SJCRH30 (cell line): ENCODE data around the gene ADAM12. TPM values are rescaled to one million over a fixed set of nuclear protein-coding genes. Genes with fewer than 3 reads are reported as not detected.
"Not testable (repeated sequence)": the region's sequence is repeated elsewhere in the genome, so short reads cannot be mapped to it uniquely, and the experiment has no call there.

Experiments
- DNase-seq, 2 experiments: peaks; one replicate each; pipeline ENCODE4 v3.0.0-alpha.2; 2015 to 2020
- H3K27ac ChIP-seq: fragments of 250-450 bp; sonication (Bioruptor Pico); 2 replicates; pipeline ENCODE4 v1.5.1; 2020; ENCODE audit warnings: mild to moderate bottlenecking, moderate library complexity
- H3K27me3 ChIP-seq: fragments of 250-450 bp; sonication (Bioruptor Pico); 2 replicates; pipeline ENCODE4 v1.5.1; 2020; ENCODE audit warnings: mild to moderate bottlenecking, moderate library complexity
- H3K36me3 ChIP-seq: fragments of 250-450 bp; sonication (Bioruptor Pico); 2 replicates; pipeline ENCODE4 v1.5.1; 2020; ENCODE audit warnings: mild to moderate bottlenecking, moderate library complexity
- H3K4me1 ChIP-seq: fragments of 250-450 bp; sonication (Bioruptor Pico); 2 replicates; pipeline ENCODE4 v1.5.1; 2020; ENCODE audit warnings: mild to moderate bottlenecking, moderate library complexity
- H3K4me3 ChIP-seq: fragments of 250-450 bp; sonication (Bioruptor Pico); 2 replicates; pipeline ENCODE4 v1.5.1; 2020; ENCODE audit warnings: mild to moderate bottlenecking, moderate library complexity
- H3K9me3 ChIP-seq: fragments of 250-450 bp; sonication (Bioruptor Pico); replicated peaks from 2 replicates; pipeline ENCODE4 v1.5.1; 2020; ENCODE audit warnings: mild to moderate bottlenecking, moderate library complexity
- total RNA-seq: library from RNA; depleted of rRNA; stranded (reverse); fragments of >200 nt; shearing (Covaris generic); gene quantifications from 2 replicates; pipeline ENCODE4 v1.2.3, GENCODE V29; 2014

ADAM12 gene
- total RNA-seq, 1 experiment from 2014 or later, result 0.26 TPM

DNA sequence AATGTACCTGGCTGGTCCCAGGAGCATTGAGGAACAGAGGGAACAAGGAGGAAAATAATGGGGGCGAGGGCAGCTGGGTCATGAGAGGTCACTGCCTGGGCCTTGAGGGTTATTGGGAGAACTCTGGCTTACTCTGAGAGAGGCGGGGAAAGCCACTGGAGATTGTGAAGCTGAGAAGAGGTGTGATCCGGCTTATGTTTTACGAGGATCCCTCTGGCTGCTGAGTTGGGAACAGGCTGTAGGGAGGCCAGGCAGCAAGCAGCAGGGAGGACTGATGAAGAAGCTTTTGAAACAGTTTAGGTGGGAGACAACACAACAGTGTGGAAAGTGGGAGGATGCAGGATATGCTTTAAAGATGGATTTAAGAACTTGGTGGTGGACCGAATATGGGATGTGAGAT, 404.6 kb downstream of the ADAM12 start:
- Histone ChIP-seq H3K4me1 (peaks cover 10% of the 10 kb centered on the region; the same call in 1 of the 2 replicates), H3K9me3 (no peaks in the 10 kb centered on the region), H3K36me3 (no peaks in the 10 kb centered on the region), H3K4me3 (no peak overlapping the region), H3K27me3 (no peaks in the 10 kb centered on the region), H3K27ac (no peak overlapping the region)
- DNase-seq, result no peak

DNA sequence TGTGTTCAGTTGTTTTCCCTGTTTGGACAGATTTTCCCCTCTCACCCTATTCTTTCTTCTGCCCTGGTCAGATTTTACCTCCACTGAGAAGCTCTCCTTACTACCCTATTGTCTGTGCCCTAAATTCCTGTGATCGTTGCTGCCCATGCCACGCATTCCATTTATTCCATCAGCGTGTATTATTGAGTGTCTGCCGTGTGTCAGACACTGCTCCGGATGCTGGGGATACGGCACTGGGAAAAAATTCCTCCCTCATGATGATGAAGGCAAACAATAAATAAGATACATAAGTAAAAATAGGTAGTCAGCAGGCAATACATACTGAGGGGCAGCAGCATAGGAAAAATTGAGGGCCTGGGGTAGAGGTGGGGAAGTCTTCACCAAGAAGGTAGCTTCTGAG, 405.1 kb downstream of the ADAM12 start:
- Histone ChIP-seq H3K27ac (no peak overlapping the region), H3K27me3 (no peaks in the 10 kb centered on the region), H3K36me3 (no peaks in the 10 kb centered on the region), H3K4me3 (no peak overlapping the region), H3K4me1 (peaks cover 10% of the 10 kb centered on the region; the same call in 1 of the 2 replicates), H3K9me3 (no peaks in the 10 kb centered on the region)
- DNase-seq, result no peak

DNA sequence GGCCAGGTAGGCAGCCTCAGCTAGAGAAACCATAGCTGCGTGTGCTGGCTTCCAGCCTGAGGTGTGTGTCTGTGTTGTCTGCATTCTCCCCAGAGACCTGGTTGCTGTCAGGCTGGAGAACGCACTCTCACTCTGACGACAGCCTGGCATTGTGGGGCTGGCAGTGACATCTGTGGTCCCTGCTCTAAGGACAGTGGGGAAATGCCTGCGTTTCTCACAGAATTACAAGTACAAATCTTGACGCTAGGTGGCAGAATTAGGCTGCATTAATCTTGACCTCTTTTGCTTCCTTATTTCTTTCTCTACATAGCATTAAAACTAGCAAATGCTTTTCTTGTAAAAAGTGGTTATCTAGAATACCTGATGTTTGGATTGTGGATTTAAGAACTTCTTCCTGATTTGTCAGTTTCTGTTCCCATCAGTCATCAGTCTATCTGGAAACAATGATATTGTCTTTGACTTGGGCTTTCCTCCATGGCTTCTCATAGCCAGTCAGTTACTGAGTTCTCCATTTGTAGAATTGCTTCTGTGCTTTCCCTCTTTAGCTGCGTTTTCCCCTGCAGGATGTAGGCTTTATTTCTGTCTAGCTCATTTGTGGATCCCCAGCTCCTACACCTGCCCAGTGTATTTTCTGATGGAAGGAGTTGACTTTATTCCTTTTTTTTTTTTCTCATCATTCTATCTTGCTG, 405.9 kb downstream of the ADAM12 start:
- H3K27ac ChIP-seq, result no peak overlapping the region

DNA sequence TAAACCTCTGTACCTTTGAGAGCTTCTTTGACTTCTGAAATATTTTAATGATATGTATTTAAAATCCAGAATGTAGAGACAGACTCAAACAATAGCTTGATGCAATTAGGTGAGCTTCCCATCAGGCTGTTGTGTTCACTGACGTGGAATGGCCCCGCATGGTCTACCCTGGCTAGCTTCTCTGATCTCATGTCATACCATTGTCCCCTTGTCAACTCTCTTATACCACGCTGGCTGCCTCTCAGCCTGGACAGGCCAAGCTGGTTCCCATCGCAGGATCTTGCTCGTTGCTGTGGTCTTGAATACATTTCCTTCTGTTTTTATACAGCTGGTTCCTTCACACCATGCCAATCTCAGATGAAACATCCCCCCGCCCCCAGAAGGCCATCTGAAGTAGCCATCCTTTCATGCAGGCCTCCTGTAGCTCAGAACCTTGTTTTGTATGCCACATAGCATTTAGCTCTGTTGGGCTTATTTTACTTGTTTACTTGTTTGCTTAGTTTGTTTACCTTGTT, 407.7 kb downstream of the ADAM12 start:
- Histone ChIP-seq H3K36me3 (no peaks in the 10 kb centered on the region), H3K9me3 (no peaks in the 10 kb centered on the region), H3K4me1 (peaks cover 10% of the 10 kb centered on the region; the same call in 1 of the 2 replicates), H3K4me3 (no peak overlapping the region), H3K27me3 (no peaks in the 10 kb centered on the region), H3K27ac (no peak overlapping the region)
- DNase-seq, result no peak

More for the DNA sequence above, 405.9 kb downstream of the ADAM12 start:
- peak; percentile 27 to 81 for DNase-seq
- Histone ChIP-seq H3K4me3 (no peak overlapping the region), H3K36me3 (no peaks in the 10 kb centered on the region), H3K9me3 (no peaks in the 10 kb centered on the region), H3K27me3 (no peaks in the 10 kb centered on the region), H3K4me1 (peaks cover 10% of the 10 kb centered on the region; the same call in 1 of the 2 replicates)

DNA sequence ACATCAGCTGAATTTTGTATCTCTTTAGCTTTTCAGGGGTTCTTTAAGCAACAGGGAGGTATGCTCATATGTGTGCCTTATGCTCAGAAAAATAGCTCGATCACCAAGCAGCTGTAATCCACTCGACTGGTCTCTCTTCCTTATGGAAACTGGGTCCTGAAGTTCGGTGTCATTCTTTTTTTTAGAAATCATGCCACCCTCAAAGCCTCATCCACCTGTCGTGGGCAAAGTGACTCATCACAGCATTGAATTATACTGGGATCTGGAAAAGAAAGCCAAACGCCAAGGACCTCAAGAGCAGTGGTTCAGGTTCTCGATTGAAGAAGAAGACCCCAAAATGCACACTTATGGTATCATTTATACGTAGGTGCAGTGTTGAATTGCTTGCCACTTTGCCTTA, 408.3 kb downstream of the ADAM12 start:
- no peak overlapping the region for H3K27ac ChIP-seq
- H3K4me1 ChIP-seq, result peaks cover 10% of the 10 kb centered on the region; the same call in 1 of the 2 replicates
- H3K9me3 ChIP-seq, result peaks cover 3% of the 10 kb centered on the region; the same call in 1 of the 2 replicates

DNA sequence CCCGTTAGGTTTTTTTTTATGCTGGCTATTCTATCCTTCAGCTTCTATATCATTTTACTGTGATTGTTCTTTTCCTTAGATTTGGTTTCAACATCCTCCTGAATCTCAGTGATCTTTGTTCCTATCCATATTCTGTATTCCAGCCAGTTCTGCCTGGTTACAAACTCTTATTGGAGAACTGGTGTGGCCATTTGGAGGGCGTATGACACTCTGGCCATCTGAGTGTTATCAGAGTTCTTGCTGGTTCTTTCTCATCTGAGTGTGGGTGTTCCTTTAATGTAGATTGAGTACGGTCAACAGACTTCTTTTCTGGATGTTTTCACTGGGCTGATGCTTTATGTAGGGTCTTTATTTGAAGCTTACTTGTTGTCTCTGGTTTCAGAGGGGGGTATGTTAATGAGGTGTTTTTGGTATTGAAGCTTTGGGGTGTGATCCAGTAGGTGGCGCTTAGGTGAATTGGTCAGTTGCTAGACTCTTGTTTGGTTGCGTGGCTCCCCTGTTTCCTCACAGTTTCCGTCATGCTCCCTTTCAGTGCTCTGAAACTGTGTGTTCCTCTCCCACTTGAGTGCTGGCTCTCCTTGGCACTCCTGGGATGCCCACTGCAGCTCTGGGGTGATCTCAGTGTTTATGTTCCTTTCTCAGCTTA, 411.2 kb downstream of the ADAM12 start:
- Histone ChIP-seq H3K9me3 (peaks cover 3% of the 10 kb centered on the region; the same call in 1 of the 2 replicates), H3K27ac (no peak overlapping the region), H3K4me3 (no peak overlapping the region), H3K4me1 (peaks cover 2% of the 10 kb centered on the region; the same call in 1 of the 2 replicates), H3K36me3 (no peaks in the 10 kb centered on the region), H3K27me3 (no peaks in the 10 kb centered on the region)
- DNase-seq, result no peak

More for the DNA sequence above, 408.3 kb downstream of the ADAM12 start:
- Histone ChIP-seq H3K27me3 (no peaks in the 10 kb centered on the region), H3K4me3 (no peak overlapping the region), H3K36me3 (no peaks in the 10 kb centered on the region)
- DNase-seq, result peak in 1 of 2 experiments; percentile 20

DNA sequence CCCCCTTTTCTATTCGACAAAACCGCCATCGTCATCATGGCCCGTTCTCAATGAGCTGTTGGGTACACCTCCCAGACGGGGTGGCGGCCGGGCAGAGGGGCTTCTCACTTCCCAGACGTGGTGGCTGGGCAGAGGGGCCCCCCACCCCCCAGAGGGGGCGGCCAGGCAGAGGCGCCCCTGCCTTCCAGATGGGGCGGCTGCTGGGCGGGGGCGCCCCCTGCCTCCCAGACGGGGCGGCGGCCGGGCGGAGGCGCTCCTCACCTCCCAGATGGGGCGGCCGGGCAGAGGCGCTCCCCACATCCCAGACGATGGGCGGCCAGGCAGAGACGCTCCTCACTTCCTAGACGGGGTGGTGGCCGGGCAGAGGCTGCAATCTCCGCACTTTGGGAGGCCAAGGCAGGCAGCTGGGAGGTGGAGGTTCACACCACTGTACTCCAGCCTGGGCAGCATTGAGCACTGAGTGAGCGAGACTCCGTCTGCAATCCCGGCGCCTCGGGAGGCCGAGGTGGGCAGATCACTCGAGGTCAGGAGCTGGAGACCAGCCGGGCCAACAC, 418.1 kb downstream of the ADAM12 start:
- H3K4me3 ChIP-seq, H3K9me3 ChIP-seq, H3K27me3 ChIP-seq, H3K36me3 ChIP-seq, H3K4me1 ChIP-seq, H3K27ac ChIP-seq, DNase-seq: not testable (repeated sequence)

DNA sequence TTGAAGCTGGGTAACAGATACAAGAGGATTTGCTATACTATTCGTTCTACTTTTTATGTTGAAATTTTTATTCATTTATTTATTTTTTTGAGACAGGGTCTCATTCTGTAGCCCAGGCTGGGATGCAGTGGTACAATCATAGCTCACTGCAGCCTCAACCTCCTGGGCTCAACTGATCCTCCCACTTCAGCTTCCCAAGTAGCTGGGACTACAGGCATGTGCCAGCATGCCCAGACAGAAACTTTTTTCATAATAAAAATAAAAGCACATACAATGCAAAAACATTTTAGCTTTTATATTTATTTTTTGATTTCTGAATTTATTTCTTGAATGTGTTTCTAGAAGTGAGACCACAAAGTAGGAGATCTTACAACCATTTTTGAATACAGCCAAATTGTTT, 420.7 kb downstream of the ADAM12 start:
- H3K4me1 ChIP-seq, result no peaks in the 10 kb centered on the region
- no peak for DNase-seq
- H3K9me3 ChIP-seq, result no peaks in the 10 kb centered on the region
- no peaks in the 10 kb centered on the region for H3K27me3 ChIP-seq
- no peak overlapping the region for H3K4me3 ChIP-seq
- no peaks in the 10 kb centered on the region for H3K36me3 ChIP-seq
- no peak overlapping the region for H3K27ac ChIP-seq

DNA sequence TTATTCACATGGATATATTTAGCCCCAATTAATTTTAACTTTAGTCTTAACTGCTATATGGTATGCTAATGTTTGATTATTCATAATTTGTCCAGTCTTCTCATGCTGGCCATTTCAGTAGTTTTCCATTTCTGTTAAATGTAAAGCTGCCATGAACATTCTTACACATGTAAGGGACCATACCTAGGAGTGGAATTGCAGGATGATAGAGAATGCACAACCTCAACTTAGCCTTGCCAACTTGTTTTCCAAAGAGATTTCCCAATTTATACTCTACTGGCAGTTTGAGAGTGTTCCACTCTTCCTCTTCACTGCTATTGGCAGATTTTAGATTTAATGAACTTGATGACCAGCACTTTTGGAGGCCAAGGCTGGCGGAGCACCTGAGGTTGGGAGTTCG, 423.7 kb downstream of the ADAM12 start:
- H3K9me3 ChIP-seq, result no peaks in the 10 kb centered on the region
- no peaks in the 10 kb centered on the region for H3K4me1 ChIP-seq
- no peak overlapping the region for H3K4me3 ChIP-seq
- no peak overlapping the region for H3K27ac ChIP-seq
- no peaks in the 10 kb centered on the region for H3K27me3 ChIP-seq
- DNase-seq, result no peak
- no peaks in the 10 kb centered on the region for H3K36me3 ChIP-seq
